Measurements from ENCODE around the gene GRM6. TPM values are rescaled to one million over a fixed set of nuclear protein-coding genes. Genes with fewer than 3 reads are reported as not detected.

GRM6 gene
- under 0.01 TPM for total RNA-seq

GRCh38 chr5:178994580-178995340, at the start of gene GRM6:
GRM6 (minus strand) TSS chr5:178995320; CDS start chr5:178994944, 376 bp downstream.
- no peak for DNase-seq (ENCODE audit: low spot score in 2 of 2)
- no peak for FAIRE-seq

- DNase-seq (ENCODE audit: low spot score in 2 of 2): no peak
- FAIRE-seq: no peak
These were observed 49.6 kb upstream of the GRM6 start for GRCh38 chr5:179044765-179045164.

- FAIRE-seq (no peak), DNase-seq (ENCODE audit: low spot score in 2 of 2) (no peak)
These were observed 38.0 kb upstream of the GRM6 start for GRCh38 chr5:179033004-179033580.

GRCh38 chr5:179023528-179024189, 28.5 kb upstream of the GRM6 start, which contains the start of gene ZNF879:
ZNF879 (plus strand) TSS chr5:179023804; CDS start chr5:179025005, 1,201 bp downstream.
- FAIRE-seq (no peak), DNase-seq (ENCODE audit: low spot score in 2 of 2) (peak; percentile 86 to 88)

- DNase-seq (ENCODE audit: low spot score in 2 of 2) (no peak), FAIRE-seq (no peak)
These were observed 13.5 kb upstream of the GRM6 start for GRCh38 chr5:179008667-179009066.

GRCh38 chr5:179006564-179006963, 11.4 kb upstream of the GRM6 start:
- FAIRE-seq: no peak
- no peak for DNase-seq (ENCODE audit: low spot score in 2 of 2)

- FAIRE-seq (no peak), DNase-seq (ENCODE audit: low spot score in 2 of 2) (no peak)
These were observed 3.3 kb upstream of the GRM6 start for GRCh38 chr5:178998441-178998840.

- no peak for FAIRE-seq
- no peak for DNase-seq (ENCODE audit: low spot score in 2 of 2)
These were observed 2.1 kb upstream of the GRM6 start for GRCh38 chr5:178997191-178997590.

GRCh38 chr5:178996156-178996555, 1.0 kb upstream of the GRM6 start:
- FAIRE-seq (no peak), DNase-seq (ENCODE audit: low spot score in 2 of 2) (no peak)

GRCh38 chr5:178995341-178995690, 196 bp upstream of the GRM6 start:
- FAIRE-seq (no peak), DNase-seq (ENCODE audit: low spot score in 2 of 2) (no peak)

- no peak for FAIRE-seq
- DNase-seq (ENCODE audit: low spot score in 2 of 2): no peak
These were observed 1.1 kb downstream of the GRM6 start for GRCh38 chr5:178993955-178994579.

GRCh38 chr5:178993236-178993765, 1.8 kb downstream of the GRM6 start:
- FAIRE-seq (no peak), DNase-seq (ENCODE audit: low spot score in 2 of 2) (no peak)

- FAIRE-seq (no peak), DNase-seq (ENCODE audit: low spot score in 2 of 2) (no peak)
These were observed 2.7 kb downstream of the GRM6 start for GRCh38 chr5:178992291-178992895.

- DNase-seq (ENCODE audit: low spot score in 2 of 2) (no peak), FAIRE-seq (no peak)
These were observed 3.7 kb downstream of the GRM6 start for GRCh38 chr5:178991190-178992145.

GRCh38 chr5:178990491-178990890, 4.6 kb downstream of the GRM6 start:
- DNase-seq (ENCODE audit: low spot score in 2 of 2): no peak
- FAIRE-seq: no peak

- no peak for FAIRE-seq
- DNase-seq (ENCODE audit: low spot score in 2 of 2): no peak
These were observed 5.8 kb downstream of the GRM6 start for GRCh38 chr5:178989311-178989710.

GRCh38 chr5:178988436-178989220, 6.5 kb downstream of the GRM6 start:
- DNase-seq (ENCODE audit: low spot score in 2 of 2) (no peak), FAIRE-seq (no peak)

- FAIRE-seq (no peak), DNase-seq (ENCODE audit: low spot score in 2 of 2) (no peak)
These were observed 8.7 kb downstream of the GRM6 start for GRCh38 chr5:178986326-178986960.
